Measurements from ENCODE around the gene ARRB1.
A peak's percentile ranks its signal among the peaks of the same experiment; 100 is the strongest.
"Not testable (repeated sequence)": the region's sequence is repeated elsewhere in the genome, so short reads cannot be mapped to it uniquely, and the experiment has no call there.

ARRB1 gene

DNA sequence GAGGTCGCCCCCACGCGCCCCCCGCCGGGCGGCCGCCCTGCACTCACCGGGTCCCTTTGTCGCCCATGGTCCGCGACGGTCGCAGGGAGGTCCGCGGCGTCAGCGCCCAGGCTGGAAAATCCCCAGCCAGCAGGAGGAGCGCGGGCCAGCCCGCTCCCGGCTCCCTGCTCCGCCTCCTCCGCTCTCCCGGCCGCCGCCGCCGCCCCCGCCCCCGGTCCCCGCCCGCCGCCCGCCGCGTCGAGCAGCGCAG, at the start of gene ARRB1:
TSS of gene ARRB1 (minus strand) at position 121 of the 250 bp plus-strand sequence. CDS start at position 67, 54 bp downstream.
- DNase-seq: no peak

DNA sequence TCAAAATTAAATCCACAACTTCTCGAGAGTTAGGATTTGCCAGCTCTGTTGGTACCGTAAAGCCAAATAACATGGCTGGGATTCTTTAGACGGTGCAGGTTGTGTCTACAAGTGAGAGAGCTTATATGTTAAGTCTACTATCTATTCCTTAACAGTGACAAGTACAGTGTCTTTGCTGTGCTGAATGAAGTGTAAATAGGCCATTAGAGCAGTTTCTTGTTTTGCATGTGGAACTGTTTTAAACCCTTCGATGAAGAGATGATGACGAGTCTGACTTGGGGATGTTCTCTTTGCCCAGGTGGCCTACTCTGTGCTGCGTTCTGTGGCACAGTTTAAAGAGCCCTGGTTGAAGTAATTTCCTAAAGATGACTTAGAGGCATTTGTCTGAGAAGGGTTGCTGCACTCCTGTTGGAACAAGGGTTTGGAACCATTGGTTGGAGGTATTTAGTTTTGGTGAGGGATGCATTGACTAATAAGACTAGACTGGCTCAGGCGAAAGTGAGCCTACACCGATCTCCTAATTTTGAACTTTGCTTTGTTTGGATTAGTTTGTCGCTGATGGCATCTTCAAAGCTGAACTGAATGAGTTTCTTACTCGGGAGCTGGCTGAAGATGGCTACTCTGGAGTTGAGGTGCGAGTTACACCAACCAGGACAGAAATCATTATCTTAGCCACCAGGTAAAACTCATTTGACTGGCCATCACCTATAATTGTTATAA, 48.8 kb upstream of the ARRB1 start:
- DNase-seq: peak; percentile 37 to 48

DNA sequence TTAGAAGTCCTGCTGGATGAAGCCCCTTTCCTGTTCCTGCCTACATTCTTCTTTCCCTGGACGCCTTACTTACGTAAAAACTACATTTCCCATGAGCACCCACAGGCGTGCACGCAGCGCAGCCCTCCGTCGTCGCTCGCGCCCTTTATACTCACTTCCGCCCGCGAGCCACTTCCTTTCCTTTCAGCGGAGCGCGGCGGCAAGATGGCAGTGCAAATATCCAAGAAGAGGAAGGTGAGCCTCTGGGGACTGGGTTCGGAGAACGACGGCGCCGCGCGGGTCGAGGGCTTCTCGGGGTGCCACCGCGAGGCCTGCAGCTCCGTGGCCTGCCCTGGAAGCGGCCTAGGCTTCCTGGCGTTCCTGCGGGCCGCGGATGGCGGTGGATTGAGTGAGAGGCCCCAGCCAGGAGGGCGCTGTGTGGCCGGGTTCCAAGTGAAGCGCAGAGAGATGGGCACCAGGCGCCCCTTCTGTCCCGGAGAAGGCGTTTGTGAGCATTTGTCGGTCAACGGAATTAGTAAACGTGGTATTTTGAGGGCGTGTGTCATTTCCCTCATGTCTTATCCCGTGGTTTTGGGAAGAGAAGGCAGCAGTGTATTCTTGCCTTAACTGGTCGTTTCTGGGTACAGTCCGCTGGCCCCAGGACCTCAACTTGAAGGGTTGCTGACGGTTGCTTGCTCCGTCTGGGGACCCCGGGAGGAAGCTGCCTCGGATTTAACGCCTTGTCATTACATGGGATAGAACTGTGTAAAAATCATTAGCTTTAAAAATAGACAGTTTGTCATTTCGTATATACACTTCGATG, 48.1 kb upstream of the ARRB1 start, which contains the start of gene RPS3:
TSS of gene RPS3 (plus strand) at position 175 of the 802 bp plus-strand sequence. CDS start at position 205, 30 bp downstream.
- peak; percentile 93 for DNase-seq

DNA sequence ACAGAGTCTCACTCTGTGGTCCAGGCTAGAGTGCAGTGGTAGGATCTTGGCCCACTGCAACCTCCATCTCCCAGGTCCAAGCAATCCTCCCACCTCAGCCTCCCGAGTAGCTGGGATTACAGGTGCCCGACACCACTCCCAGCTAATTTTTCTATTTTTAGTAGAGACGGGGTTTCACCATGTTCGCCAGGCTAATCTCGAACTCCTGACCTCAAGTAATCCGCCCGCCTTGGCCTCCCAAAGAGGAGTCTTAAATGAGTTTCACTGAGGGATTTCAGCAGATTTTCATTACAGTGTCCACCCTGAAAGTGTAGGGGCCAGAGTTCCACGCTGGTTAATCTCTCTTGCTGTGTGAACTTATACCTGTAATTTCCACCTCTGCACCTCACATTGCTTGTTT, 47.4 kb upstream of the ARRB1 start:
- no peak for DNase-seq

DNA sequence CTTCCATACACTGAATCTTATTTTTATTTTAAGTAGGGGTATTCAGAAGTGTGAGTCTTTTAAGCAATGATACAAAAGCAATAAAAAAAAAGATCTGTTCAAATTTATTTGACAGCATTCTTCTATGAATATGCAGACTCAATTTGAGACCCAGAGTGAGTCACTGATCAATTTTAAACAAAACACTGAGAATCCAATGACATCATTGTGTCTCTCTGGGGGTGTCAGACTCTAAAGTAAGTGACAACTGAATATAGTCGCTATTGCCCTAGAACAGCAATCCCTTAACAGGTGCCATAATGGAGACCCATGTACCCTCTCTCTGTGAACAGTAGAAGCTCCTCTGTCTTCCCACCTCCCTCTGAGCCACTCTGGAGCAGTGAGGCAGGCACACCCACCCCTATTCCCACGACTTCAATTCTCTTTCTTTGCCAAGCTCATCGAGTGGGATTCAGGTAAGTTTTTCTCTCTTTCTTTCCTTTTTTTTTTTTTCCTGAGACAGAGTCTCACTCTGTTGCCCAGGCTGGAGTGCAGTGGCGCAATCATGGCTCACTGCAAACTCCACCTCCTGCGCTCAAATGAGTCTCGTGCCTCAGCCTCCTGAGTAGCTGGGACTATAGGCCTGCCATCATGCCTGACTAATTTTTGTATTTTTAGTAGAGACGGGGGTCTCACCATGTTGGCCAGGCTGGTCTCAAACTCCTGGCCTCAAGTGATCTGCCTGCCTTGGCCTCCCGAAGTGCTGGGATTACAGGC, 42.8 kb upstream of the ARRB1 start:
- no peak for DNase-seq

DNA sequence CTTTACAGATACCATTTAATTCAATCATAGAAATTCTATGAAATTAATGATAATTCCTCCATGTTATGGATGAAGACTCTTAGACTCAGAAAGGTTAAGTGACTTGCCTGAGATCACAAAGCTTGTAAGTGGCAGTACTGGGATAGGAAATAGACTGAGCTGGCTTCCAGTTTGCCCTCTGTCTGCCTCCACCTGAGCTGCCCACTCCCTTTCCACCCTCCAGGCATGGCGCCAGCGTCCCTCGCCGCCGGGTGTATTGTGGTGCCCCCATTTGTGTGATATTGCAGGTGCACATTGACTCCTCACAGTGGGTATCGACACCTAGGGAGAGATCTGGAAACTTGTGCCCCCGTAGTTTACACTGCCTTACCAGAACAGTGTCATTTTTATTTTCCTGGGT, 38.5 kb upstream of the ARRB1 start:
- no peak for DNase-seq

DNA sequence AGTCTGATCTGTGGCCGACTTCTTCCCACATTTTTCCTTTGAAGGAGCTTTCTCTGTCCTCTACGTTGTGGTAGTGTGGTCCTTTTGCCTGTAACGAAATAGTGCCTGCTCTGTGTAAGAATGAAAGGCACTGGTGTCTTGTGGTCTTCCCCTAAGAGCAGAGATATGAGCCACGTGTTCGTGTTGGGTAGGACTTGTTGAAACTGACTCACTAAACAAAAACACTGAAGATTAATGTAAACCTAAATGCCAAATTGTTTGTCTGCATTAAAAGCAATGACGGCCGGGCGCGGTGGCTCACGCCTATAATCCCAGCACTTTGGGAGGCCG, 37.8 kb upstream of the ARRB1 start:
- no peak for DNase-seq

DNA sequence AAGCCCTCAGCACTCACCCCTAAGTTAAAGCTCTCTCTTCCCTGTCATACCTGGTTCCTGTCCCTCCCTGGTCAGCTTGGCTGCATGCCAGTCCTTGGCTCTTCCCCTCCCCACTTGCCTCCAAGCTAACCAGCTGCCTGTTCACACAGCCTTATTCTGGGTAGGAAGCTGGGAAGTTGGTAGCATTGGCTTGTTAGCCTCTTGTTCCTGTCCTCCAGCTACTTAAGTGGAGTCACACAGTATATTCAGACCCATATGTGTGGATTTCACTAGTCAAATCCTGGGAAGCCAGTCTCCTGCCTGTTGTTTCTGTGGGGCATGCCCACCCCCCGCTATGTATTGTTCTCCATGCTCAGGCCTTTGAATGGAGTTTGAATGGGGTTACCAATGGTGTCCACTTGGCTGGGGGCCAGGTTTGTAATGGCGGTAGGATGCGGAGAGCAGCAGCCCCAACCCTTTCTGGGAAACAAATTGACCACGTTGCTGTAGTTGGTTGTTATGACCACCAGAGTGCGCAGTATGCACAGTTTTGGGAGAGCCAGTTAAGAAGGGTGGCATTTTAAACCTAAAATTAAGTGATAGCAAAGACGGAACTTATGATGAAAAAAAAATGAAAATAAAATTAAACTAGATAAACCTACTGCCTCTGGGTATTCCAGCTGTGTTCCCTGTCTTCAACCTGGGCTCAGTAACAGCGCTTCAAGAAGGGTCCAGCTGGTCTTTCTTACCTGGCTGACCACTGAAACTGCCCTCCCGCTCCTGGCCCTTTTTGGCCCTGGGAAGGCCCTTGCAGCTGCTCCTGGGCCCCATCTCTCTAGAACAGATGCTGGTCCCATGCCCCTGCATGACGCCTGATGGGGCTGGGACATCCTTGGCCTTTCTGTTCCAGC, 37.2 kb upstream of the ARRB1 start:
- DNase-seq: peak; percentile 79 to 80

DNA sequence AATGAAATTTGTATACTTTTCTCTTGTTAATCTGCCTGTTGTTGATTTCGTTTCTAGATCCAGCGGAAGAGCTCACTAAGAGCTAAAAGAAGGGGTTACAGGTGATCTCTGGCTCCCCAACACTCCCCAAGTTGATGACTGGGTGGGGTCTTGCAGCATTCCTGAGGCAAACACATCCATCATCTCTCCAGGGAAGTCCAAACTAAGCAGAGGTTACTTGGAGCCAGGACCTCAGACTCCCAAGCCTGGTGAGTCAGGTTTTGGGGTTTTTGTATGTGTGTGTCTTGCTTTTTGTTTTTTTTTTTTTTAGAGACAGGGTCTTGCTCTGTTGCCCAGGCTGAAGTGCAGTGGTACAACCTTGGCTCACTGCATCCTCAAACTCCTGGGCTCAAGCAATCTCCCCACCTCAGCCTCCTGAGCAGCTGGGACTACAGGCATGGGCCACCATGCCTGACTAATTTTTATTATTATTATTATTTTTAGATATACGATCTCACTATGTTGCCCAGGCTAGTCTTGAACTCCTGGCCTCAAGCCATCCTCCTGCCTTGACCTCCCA, 36.4 kb upstream of the ARRB1 start:
- no peak for DNase-seq

DNA sequence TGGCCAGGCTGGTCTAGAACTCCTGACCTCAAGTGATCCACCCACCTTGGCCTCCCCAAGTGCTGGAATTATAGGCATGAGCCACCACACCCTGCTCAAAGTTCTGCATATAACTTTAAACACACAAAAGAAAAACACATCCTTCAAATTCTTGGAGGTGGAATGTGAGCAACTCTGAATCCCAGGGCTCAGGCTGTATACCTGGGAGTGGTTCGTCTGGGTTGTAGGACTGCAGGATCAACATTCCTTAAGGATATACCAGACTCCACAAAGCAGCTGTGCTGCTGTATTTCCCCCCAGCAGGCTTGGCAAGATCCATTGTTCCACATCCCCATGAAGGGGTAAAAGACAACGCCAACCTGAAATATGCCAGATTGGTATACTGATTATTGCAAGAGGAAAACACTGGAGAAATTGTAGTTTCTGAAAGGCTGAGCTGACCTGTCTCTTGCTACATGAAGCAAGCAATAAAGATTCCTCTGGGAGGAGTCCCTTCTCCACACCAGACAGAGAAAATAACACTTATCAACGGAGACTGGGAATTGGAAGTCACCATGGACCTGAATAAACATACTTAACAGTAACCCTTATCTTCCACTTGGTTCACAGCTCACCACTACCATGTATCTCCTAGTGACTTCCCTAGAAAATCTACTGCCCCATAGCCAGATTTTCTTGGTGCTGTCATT, 35.6 kb upstream of the ARRB1 start:
- DNase-seq: no peak

DNA sequence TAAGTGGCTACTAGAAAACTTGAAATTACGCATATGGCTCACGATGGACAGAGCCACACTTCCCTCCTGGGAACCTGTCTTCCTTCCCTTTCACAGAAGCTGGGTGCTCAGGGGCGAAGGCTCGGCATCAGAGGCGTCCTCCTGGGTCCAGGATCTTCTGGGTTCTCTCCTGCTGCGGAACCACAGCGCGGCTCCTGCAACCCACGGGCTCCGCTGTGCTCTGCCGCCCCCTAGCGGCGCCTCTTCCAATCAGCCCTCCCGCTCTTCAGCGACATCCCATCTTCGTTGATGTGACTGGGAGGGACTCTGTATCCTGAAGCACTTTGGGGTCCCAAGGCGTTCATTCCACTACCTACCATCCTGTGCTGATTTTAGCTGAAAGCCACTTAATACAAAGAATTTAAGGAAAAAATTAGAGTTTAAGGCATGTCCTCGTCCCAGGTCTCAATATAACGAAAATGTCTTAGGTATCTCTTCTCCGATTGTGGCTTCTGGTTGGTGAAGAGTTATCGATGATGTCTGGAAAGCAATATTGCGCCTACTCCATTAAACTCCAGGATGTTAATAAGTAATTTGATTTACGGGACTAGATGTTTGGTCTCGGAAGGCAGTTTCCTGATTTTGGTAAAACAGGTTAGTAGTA, 33.1 kb upstream of the ARRB1 start:
- peak; percentile 78 to 85 for DNase-seq

DNA sequence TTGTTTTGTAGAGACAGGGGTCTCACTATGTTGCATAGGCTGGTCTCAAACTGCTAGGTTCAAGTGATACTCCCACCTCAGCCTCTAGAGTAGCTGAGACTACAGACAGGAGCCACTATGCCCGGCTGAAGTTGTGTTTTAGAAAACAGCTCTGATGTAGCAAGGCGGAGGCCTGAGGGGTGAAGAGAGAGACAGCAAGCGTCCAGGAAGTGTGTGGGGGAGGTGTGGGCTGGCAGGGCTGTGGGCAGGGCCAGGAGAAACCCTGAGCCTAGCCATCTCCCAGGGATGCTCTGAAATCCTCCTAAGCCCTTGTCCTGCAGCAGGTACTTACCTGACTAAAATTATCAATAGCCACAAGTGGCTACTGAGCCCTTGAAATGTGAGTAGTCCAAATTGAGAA, 31.8 kb upstream of the ARRB1 start:
- DNase-seq: no peak

DNA sequence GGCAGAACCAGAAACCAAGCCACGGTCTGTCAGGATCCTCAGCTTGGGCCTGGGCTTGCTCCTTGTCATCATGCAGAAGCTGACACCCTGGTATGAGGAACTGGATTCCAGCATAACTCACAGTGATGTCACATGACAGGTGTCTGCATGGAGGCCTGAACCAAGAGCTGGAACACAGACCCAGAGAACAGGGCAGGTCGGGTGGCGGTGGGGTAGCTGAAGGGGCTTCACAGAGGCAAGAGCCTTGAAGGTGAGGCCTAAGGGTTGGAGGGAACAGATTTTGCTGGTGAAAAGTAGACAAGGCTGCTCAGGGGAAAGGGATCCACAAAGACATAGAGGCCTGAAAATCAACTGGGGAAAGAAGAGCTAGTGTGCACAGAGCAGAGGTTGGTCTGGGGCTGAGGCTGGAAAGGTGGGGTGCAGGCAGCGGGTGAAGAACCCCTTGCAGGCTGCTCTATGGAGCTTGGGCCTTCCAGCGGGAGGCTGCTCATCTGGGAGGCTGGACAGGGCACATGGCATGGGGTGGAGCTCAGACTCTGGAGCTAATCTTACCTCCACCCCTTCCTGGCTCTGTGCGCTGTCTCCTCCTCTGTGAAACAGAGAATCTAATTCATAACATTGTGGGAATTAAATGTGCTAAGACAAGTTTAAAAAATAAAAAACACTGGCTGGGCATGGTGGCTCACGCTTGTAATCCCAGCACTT, 29.4 kb upstream of the ARRB1 start:
- DNase-seq: no peak

DNA sequence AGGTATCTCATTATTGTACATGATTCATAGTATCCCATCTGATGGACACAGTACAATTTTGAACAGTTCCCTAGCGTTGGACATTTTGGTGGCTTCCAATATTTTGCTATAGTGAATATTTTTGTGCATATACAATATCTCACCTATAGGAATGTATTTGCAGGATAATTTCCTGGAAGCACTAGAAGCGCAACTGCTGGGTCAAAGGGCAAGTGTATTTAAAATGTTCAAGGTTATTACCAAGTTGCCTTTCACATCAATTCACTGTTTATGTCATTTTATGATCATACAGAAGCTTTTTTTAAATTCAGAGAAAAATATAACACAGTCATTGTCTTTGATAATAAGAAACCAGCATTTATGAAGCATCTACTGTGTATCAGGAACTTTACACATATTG, 28.8 kb upstream of the ARRB1 start:
- no peak for DNase-seq

DNA sequence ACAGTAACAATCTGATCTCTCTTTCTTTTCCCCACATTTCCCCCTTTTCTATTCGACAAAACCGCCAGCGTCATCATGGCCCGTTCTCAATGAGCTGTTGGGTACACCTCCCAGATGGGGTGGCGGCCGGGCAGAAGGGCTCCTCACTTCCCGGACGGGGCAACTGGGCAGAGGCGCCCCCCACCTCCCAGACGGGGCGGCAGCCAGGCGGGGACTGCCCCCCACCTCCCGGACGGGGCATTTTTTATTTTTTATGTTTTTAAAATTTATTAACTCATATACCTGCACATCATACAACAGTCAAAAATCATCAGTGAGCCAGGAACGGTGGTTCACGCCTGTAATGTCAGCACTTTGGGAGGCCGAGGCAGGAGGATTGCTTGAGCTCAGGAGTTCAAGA, 27.3 kb upstream of the ARRB1 start:
- DNase-seq: not testable (repeated sequence)

DNA sequence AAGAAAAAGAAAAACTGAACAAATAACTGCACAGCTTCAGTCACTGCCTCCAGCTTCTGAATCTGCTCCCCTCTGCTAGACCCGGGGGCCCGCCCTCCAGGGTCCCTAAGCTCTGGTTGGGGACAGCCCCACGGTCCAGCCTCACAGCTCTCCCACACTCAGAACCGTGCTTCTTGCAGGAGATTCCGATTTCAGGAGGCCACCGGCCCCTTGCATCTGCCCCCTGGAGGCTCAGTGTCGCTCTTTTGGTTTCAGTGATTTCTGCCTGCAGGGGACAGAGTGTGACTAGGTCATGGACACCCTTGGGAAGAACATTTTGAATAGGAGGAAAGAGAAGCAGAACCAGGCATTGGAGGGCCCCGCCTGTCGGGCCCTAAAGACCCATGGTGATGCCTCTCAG, 24.7 kb upstream of the ARRB1 start:
- no peak for DNase-seq

DNA sequence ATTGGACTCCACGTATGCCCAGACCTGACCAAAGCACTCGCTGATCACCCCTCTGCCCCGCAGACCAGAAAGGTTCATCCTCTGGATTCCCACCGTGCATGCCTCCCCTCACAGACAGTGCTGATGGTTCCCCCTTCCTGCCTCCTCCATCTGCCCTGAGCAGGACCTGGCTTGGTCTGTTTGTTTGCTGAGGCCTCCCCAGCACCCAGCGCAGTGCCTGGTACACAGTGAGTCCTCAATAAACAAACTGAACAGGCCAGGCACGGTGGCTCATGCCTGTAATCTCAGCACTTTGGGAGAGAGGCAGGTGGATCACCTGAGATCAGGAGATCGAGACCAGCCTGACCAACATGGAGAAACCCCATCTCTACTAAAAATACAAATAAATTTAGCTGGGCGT, 24.2 kb upstream of the ARRB1 start:
- no peak for DNase-seq

DNA sequence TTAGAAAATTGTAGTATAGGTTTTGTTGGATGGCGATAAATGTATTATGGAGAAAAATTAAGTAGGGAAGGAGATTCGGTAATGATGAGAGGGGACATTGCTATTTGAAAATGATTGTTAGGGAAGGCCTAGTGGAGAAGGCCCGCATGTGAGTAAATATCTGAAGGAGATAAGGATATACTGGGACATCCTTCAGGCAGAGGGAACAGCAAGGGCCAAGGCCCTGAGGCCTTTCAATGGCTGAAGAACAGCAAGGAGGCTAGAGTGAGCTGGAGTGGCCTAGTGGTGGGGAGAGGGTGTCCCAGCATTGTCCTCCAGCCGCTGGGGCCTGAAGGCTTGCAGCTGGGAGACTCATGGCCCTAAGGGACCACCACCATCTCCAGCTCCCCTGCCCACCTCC, 23.2 kb upstream of the ARRB1 start:
- DNase-seq: no peak

DNA sequence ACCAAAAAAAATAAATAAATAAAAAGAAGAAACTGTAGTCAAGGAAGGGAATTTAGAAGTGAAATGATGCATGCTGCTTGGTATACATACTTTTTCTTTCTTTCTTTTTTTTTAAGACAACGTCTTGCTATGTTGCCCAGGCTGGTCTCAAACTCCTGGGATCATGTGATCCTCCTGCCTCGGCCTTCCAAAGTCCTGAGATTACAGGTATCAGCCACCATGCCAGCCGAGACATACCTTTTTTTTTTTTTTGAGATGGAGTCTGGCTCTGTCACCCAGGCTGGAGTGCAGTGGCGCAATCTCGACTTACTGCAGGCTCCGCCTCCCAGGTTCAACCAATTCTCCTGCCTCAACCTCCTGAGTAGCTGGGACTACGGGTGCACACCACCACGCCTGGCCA, 21.7 kb upstream of the ARRB1 start:
- no peak for DNase-seq

DNA sequence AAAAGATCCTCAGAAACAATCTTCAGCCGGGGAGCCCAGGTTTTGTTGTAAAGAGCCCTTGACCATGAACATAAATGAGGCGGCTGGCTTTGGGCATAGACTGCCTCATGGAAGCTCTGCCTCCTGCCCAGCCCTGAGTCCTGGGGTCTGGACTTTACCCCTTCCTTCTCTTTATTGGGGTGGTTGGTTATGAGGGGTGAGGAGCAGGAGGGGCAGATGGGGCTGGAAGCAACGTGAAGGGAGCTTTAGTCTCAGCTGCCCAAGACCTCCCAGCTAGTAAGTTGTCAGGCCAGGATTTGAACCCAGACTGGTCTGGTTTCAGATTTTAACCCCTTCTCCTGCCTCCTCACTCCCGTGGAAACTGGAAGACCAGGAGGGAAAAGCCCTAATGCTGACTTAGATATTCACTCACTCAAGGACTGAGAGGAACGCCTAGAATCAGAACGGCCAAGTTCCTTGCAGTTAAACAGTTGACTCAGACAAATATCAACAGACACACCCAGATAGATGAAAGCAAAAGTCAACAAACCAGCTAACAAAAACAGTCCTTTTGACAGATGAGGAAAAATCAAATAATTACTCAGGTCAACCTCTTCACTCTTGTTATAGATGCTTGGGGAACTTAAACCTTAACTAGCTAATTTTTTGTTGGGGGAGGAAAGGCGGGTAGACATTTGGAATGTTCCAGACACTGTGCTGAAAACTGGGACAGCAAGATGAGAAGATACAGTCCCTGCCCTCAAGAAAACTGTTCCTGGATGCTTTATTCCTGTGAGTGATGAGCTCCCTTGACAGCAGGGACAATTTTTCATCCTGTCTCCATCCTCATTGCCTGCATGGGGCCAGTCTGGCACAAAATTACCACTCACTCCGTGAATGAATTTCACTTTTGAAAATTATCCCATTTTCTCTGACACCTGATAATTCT, 20.8 kb upstream of the ARRB1 start:
- no peak for DNase-seq

All from activated T-cell treated with anti-CD3 and anti-CD28 coated beads, Interleukin-2, amount 50 U/mL, for 48 hours (primary cell).